Measurements from ENCODE around the gene SLC24A3. TPM values are rescaled to one million over a fixed set of nuclear protein-coding genes. Genes with fewer than 3 reads are reported as not detected.

The SLC24A3 gene
- polyA plus RNA-seq, 1 donor (not counting 4 experiments of a cell fraction or from before 2014, with no cell fraction given), result 0.17 TPM

GRCh38 chr20:19625426-19625825, 413.0 kb downstream of the SLC24A3 start:
- dilution Hi-C loops (cut with MboI; ENCODE audit: extremely low pct_ligation_motif_present, low sequenced_read_pairs), result no loop called here
- no peak for FAIRE-seq

GRCh38 chr20:19626896-19627295, 414.5 kb downstream of the SLC24A3 start:
- dilution Hi-C loops (cut with MboI; ENCODE audit: extremely low pct_ligation_motif_present, low sequenced_read_pairs), result no loop called here
- TF ChIP-seq EZH2 (IDR thresholded peaks at IDR 0.05; ENCODE audit: low read length) (no peak), CTCF (optimal IDR thresholded peaks at IDR 0.05 in 1 of 3, IDR thresholded peaks at IDR 0.05 in 1 of 3, conservative IDR thresholded peaks at IDR 0.05 in 1 of 3; ENCODE audit: extremely low read depth in 1 of 3, insufficient read depth in 2 of 3, low read length in 3 of 3) (no peak)
- no peak overlapping the region for H3K4me2 ChIP-seq (ENCODE audit: control insufficient read depth, extremely low read depth, insufficient read depth, low read depth, low read length)

More at GRCh38 chr20:19625426-19625825, 413.0 kb downstream of the SLC24A3 start:
- no peak for DNase-seq (ENCODE audit: low read depth, low spot score)
- H3K79me2 ChIP-seq (ENCODE audit: control insufficient read depth, insufficient read depth, low read length), result no peaks in the 10 kb centered on the region
- H3K9me1 ChIP-seq (ENCODE audit: control insufficient read depth, extremely low read depth, insufficient read depth, low read length), result no peaks in the 10 kb centered on the region
- H3K9me3 ChIP-seq (ENCODE audit: control insufficient read depth, low read depth, low read length), result no peaks in the 10 kb centered on the region
- no peaks in the 10 kb centered on the region for H3K4me1 ChIP-seq (ENCODE audit: control insufficient read depth, extremely low read depth, insufficient read depth, low read length)
- H3K4me3 ChIP-seq (ENCODE audit: control insufficient read depth in 2 of 3, extremely low read depth in 1 of 3, insufficient read depth in 2 of 3, low read depth in 1 of 3, low read length in 3 of 3), result no peak overlapping the region
- TF ChIP-seq EZH2 (IDR thresholded peaks at IDR 0.05; ENCODE audit: low read length), result no peak
- H3K36me3 ChIP-seq (ENCODE audit: control insufficient read depth in 2 of 2, extremely low read depth in 1 of 2, insufficient read depth in 2 of 2, low read length in 2 of 2), result no peaks in the 10 kb centered on the region
- no peaks in the 10 kb centered on the region for H4K20me1 ChIP-seq (ENCODE audit: control insufficient read depth, extremely low read depth, insufficient read depth, low read length)
- H2AFZ ChIP-seq (ENCODE audit: control insufficient read depth, low read length), result no peak overlapping the region
- no peak overlapping the region for H3K27ac ChIP-seq (ENCODE audit: control insufficient read depth, insufficient read depth, low read length)
- no peak overlapping the region for H3K9ac ChIP-seq (ENCODE audit: control insufficient read depth, extremely low read depth, insufficient read depth, low read length)
- no peaks in the 10 kb centered on the region for H3K27me3 ChIP-seq (ENCODE audit: control insufficient read depth, extremely low read depth, insufficient read depth, low read length)
- no peak overlapping the region for H3K4me2 ChIP-seq (ENCODE audit: control insufficient read depth, extremely low read depth, insufficient read depth, low read depth, low read length)

GRCh38 chr20:19628570-19629134, 416.2 kb downstream of the SLC24A3 start:
- DNase-seq (ENCODE audit: low read depth, low spot score), result peak; percentile 21
- no peaks in the 10 kb centered on the region for H3K27me3 ChIP-seq (ENCODE audit: control insufficient read depth, extremely low read depth, insufficient read depth, low read length)
- peak; percentile 88 for FAIRE-seq
- H2AFZ ChIP-seq (ENCODE audit: control insufficient read depth, low read length), result no peak overlapping the region
- no peak overlapping the region for H3K4me3 ChIP-seq (ENCODE audit: control insufficient read depth in 2 of 3, extremely low read depth in 1 of 3, insufficient read depth in 2 of 3, low read depth in 1 of 3, low read length in 3 of 3)
- H3K79me2 ChIP-seq (ENCODE audit: control insufficient read depth, insufficient read depth, low read length), result no peaks in the 10 kb centered on the region
- H3K27ac ChIP-seq (ENCODE audit: control insufficient read depth, insufficient read depth, low read length), result no peak overlapping the region
- H3K36me3 ChIP-seq (ENCODE audit: control insufficient read depth in 2 of 2, extremely low read depth in 1 of 2, insufficient read depth in 2 of 2, low read length in 2 of 2), result no peaks in the 10 kb centered on the region
- no peaks in the 10 kb centered on the region for H3K9me3 ChIP-seq (ENCODE audit: control insufficient read depth, low read depth, low read length)
- no peaks in the 10 kb centered on the region for H4K20me1 ChIP-seq (ENCODE audit: control insufficient read depth, extremely low read depth, insufficient read depth, low read length)
- TF ChIP-seq CTCF (optimal IDR thresholded peaks at IDR 0.05 in 1 of 3, IDR thresholded peaks at IDR 0.05 in 1 of 3, conservative IDR thresholded peaks at IDR 0.05 in 1 of 3; ENCODE audit: extremely low read depth in 1 of 3, insufficient read depth in 2 of 3, low read length in 3 of 3) (peak; percentile 73 to 80 (median 76)), EZH2 (IDR thresholded peaks at IDR 0.05; ENCODE audit: low read length) (no peak)
- H3K9ac ChIP-seq (ENCODE audit: control insufficient read depth, extremely low read depth, insufficient read depth, low read length), result no peak overlapping the region
- no peaks in the 10 kb centered on the region for H3K9me1 ChIP-seq (ENCODE audit: control insufficient read depth, extremely low read depth, insufficient read depth, low read length)
- no peak overlapping the region for H3K4me2 ChIP-seq (ENCODE audit: control insufficient read depth, extremely low read depth, insufficient read depth, low read depth, low read length)
- dilution Hi-C loops (cut with MboI; ENCODE audit: extremely low pct_ligation_motif_present, low sequenced_read_pairs), result no loop called here
- no peaks in the 10 kb centered on the region for H3K4me1 ChIP-seq (ENCODE audit: control insufficient read depth, extremely low read depth, insufficient read depth, low read length)

More at GRCh38 chr20:19626896-19627295, 414.5 kb downstream of the SLC24A3 start:
- Histone ChIP-seq H3K9me1 (ENCODE audit: control insufficient read depth, extremely low read depth, insufficient read depth, low read length) (no peaks in the 10 kb centered on the region), H3K9me3 (ENCODE audit: control insufficient read depth, low read depth, low read length) (no peaks in the 10 kb centered on the region), H3K27ac (ENCODE audit: control insufficient read depth, insufficient read depth, low read length) (no peak overlapping the region), H3K4me3 (ENCODE audit: control insufficient read depth in 2 of 3, extremely low read depth in 1 of 3, insufficient read depth in 2 of 3, low read depth in 1 of 3, low read length in 3 of 3) (no peak overlapping the region), H4K20me1 (ENCODE audit: control insufficient read depth, extremely low read depth, insufficient read depth, low read length) (no peaks in the 10 kb centered on the region), H3K36me3 (ENCODE audit: control insufficient read depth in 2 of 2, extremely low read depth in 1 of 2, insufficient read depth in 2 of 2, low read length in 2 of 2) (no peaks in the 10 kb centered on the region), H2AFZ (ENCODE audit: control insufficient read depth, low read length) (no peak overlapping the region), H3K9ac (ENCODE audit: control insufficient read depth, extremely low read depth, insufficient read depth, low read length) (no peak overlapping the region), H3K27me3 (ENCODE audit: control insufficient read depth, extremely low read depth, insufficient read depth, low read length) (no peaks in the 10 kb centered on the region), H3K4me1 (ENCODE audit: control insufficient read depth, extremely low read depth, insufficient read depth, low read length) (no peaks in the 10 kb centered on the region), H3K79me2 (ENCODE audit: control insufficient read depth, insufficient read depth, low read length) (no peaks in the 10 kb centered on the region)
- FAIRE-seq, result no peak
- no peak for DNase-seq (ENCODE audit: low read depth, low spot score)
